Left kidney (tissue), 8 donors: ENCODE results near the gene GPR146. TPM values are rescaled to one million over a fixed set of nuclear protein-coding genes. Genes with fewer than 3 reads are reported as not detected.
"Not testable (repeated sequence)": the region's sequence is repeated elsewhere in the genome, so short reads cannot be mapped to it uniquely, and the experiment has no call there.

ENCODE experiments used
- DNase-seq: peaks from one replicate; pipeline ENCODE4 v3.0.0-alpha.2; 2013
- long read RNA-seq, 8 donors: transcript quantifications; one replicate each; lab custom pipeline, GENCODE V29; 2026
- polyA plus RNA-seq: library from polyadenylated mRNA; unstranded; fragments of 120-200 nt; gene quantifications from one replicate; pipeline ENCODE4 v1.2.1, GENCODE V29; 2013; ENCODE audit not compliant: insufficient read length

The GPR146 gene, protein sequence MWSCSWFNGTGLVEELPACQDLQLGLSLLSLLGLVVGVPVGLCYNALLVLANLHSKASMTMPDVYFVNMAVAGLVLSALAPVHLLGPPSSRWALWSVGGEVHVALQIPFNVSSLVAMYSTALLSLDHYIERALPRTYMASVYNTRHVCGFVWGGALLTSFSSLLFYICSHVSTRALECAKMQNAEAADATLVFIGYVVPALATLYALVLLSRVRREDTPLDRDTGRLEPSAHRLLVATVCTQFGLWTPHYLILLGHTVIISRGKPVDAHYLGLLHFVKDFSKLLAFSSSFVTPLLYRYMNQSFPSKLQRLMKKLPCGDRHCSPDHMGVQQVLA
- polyA plus RNA-seq: 2.5 TPM
- long read RNA-seq, donor 1, partial matches to known transcripts: 0 of 4 reads
- long read RNA-seq, donor 1, other reads (novel, unspliced or antisense): 0 of 4 reads
- long read RNA-seq, donor 2, partial matches to known transcripts: 0 of 2 reads
- long read RNA-seq, donor 2, other reads (novel, unspliced or antisense): 0 of 2 reads
- long read RNA-seq, donor 3, partial matches to known transcripts: 0 of 5 reads
- long read RNA-seq, donor 3, other reads (novel, unspliced or antisense): 0 of 5 reads
- long read RNA-seq, donor 4: 0 reads
- long read RNA-seq, donor 5, partial matches to known transcripts: 0 of 6 reads
- long read RNA-seq, donor 5, other reads (novel, unspliced or antisense): 0 of 6 reads
- long read RNA-seq, donor 6, partial matches to known transcripts: 0 of 1 reads
- long read RNA-seq, donor 6, other reads (novel, unspliced or antisense): 0 of 1 reads
- long read RNA-seq, donor 7, partial matches to known transcripts: 0 of 3 reads
- long read RNA-seq, donor 7, other reads (novel, unspliced or antisense): 0 of 3 reads
- long read RNA-seq, donor 8, partial matches to known transcripts: 0 of 2 reads
- long read RNA-seq, donor 8, other reads (novel, unspliced or antisense): 0 of 2 reads

- DNase-seq: peak; percentile 95
Measured at GRCh38 chr7:1044189-1045068, at the start of gene GPR146. Gene GPR146 (plus strand): TSS chr7:1044546. CDS start chr7:1057516, 12,970 bp downstream.

- no peak for DNase-seq
Measured at GRCh38 chr7:994592-995308, 49.6 kb upstream of the GPR146 start.

DNA sequence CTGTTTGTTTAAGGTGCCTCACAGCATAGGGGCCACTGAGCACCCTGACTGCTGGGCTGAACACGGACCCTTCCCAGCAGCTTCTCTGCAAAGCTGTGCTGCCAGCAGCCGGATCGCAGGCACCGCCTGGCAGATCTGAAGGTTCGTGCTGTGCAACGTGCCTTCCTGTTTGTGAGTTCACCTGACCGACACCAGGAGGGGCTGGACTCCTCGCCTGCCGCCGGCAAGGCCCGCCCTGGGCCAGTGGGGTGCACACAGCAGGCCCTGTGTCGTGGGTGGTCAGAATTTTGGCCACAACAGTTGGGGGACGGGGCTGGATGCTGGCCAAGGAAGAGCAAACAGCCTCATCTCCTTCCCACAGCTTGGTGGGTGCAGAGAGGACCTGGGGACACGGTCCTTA, 48.8 kb upstream of the GPR146 start:
- DNase-seq: no peak

DNA sequence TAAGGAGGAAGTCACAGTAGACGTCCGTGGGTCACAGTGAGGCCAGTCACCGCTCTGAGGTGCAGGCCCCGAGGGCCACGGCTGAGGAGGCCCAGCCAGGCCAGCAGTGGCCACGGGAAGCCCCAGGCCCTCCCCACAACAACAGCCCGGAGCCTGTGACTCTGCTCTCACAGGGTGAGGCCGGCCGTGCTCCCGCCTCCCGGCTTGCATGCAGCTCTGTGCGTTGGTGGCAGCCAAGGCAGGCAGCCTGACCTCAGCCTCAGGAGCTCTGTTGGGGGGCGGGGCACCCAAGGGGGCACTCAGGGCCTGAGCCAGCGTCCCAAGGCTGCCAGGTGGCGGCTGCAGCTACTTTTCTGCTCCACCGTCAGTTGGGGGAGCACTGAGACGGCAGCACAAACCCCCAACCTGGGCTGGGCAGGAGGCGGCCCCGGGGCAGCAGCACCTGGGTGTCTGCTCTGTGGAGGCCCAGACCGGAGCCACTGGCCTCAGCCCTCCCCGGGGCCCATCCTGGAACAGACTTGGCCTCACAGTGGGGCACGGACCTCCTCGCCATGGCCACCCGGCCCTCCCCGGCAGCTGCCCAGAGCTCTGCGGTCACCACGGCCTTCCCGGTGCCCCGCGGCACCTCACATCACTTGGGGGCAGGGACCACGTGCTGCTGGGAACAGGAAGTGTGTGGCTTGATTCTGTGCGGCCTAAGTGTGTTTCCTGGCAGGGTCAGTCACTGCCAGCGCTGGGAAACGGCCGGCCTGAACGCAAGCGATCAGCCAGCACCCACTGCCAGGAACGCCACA, 48.1 kb upstream of the GPR146 start:
- DNase-seq: no peak

- no peak for DNase-seq
Measured at GRCh38 chr7:997404-998395, 46.6 kb upstream of the GPR146 start.

GRCh38 chr7:999149-999879, 45.0 kb upstream of the GPR146 start:
- DNase-seq: no peak

DNA sequence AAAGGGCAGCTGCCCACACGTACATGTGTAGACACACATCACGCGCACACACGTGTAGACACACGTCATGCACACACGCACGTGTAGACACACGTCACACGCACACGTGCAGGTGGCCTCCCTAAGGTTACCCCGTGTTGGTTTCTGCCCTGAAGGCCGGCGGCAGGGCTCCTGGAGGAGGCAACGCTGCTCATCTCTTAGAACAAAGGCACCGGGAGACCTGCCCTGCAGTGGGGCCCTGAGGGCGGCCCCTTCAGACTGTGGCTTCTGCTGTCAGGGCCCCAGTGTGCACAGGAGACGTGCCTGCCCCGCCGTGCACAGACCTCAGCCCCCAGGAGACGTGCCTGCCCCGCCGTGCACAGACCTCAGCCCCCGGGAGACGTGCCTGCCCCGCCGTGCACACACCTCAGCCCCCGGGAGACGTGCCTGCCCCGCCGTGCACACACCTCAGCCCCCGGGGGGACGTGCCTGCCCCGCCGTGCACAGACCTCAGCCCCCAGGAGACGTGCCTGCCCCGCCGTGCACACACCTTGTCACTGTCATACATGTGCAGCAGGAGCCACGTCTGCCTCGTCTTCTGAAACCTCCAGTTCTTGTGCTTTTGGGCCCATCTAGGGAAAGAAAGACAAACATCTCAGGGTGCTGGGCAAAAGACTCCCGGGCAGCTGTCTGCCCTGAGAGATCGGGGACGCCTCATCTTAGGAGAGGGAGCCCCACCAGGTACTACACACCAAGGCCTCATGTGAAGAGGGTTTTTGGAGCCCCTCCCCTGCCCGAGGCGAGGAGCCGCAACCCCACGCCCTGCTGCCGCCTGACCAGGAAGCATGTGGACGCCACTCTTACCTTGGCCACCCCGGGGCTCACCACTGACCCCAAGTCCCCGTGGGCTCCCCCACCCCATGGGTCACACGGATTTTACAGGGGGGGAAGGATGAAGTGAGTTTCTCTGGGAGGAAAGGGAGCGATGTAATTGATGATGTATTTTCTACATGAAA, 44.1 kb upstream of the GPR146 start:
- DNase-seq: no peak

GRCh38 chr7:1001069-1001770, 43.1 kb upstream of the GPR146 start:
- DNase-seq: not testable (repeated sequence)

DNA sequence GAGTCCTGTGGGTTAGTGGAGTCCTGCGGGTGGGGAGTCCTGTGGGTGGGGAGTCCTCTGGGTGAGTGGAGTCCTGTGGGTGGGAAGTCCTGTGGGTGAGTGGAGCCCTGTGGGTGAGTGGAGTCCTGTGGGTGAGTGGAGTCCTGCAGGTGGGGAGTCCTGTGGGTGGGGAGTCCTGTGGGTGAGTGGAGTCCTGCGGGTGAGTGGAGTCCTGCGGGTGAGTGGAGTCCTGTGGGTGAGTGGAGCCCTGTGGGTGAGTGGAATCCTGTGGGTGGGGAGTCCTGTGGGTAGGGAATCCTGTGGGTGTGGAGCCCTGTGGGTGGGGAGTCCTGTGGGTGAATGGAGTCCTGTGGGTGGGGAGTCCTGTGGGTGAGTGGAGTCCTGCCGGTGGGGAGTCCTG, 42.3 kb upstream of the GPR146 start:
- DNase-seq: not testable (repeated sequence)

- not testable (repeated sequence) for DNase-seq
Measured at GRCh38 chr7:1002445-1002844, 41.9 kb upstream of the GPR146 start.

DNA sequence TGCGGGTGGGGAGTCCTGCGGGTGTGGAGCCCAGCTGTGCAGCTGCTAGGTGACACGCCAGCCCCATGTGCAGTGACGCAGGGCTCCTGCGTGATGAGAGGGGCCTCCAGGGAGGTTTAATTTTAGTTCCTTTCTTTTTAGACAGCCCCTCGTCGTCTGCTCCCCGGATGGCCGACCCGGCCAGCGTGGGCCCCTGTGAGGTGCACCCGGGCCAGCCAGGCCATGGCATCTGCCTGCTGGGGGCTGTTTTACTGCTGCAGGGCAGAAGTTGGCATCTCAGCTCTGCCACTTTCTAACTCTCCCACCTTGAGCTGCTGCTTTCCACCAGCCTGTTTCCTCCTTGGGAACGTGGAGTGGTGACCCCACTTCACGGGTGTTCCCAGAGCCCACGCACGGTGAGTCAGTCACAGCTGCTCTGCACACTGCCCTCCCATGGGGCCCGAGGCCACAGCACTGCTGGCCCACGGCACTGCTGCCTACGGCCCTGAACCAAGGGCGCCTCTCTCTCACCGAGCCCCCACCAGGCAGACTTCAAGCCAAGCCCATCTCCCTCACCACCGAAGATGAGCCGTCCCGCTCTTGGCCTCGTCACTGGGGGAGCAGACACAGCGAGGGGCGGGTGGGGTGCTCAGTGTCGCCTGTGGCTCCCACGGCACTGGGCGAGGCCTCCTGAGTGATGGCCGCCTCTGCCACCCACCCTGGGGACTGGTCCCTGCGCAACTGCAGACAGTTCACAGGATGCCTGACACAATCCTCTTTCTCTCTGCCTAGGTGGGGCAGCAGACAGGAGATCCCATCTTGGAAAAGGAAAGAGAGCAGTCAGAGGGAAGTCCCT, 40.1 kb upstream of the GPR146 start:
- DNase-seq: no peak

DNA sequence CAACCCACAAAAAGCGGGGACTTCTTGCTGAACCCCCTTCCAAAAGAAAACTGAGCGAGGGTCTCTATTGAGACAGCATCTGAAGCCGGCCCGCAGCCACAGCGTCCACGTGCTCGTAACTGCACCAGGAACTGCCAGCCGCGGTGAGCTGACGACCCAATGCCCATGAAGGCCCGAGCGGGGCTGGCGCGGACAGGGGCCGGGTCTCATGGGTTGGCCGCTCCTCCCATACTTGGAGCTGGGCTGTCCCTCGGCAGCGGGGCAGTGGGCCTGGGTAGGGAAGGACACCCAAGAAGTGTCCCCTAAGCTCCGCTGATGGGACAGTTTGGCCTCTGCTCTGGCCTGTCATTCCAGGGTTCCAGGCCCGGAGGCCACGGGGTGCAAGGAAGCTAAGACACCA, 39.0 kb upstream of the GPR146 start:
- no peak for DNase-seq

DNA sequence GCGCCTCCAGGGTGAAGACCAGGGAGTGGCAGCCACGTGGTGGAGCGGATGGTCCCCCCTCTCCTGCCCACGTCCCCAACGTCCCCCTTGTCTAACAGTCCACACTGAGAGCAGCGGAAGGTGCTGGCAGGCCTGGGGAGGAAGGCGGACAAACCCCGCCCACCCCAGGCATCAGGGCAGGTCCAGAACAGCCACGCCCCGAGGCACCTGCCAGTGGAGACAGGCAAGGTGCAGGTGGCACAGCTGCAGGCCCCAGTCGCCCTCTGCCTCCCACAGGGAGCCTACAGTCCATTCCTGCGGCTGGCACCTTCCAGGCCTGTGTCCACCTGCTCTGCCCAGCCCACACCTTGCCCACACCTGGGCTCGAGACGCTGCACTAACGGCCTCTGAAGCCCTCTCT, 36.4 kb upstream of the GPR146 start:
- no peak for DNase-seq

- DNase-seq: no peak
Measured at GRCh38 chr7:1008733-1009363, 35.5 kb upstream of the GPR146 start.

- DNase-seq: no peak
Measured at GRCh38 chr7:1009747-1010146, 34.6 kb upstream of the GPR146 start.
